GM10847 (cell line): ENCODE measurements around the gene BOLA3.

ENCODE experiments used
- POLR2A ChIP-seq: IDR thresholded peaks from 2 replicates; pipeline ENCODE4 v1.6.1; 2011; ENCODE audit not compliant: insufficient read length; ENCODE audit errors: extremely low read depth

The BOLA3 gene

GRCh38 chr2:74147727-74148456 is at the start of gene BOLA3:
Gene BOLA3, minus strand, starts transcription at chr2:74147912. Its CDS starts 38 bp downstream, at chr2:74147874.
- TF ChIP-seq POLR2A, result peak; percentile 77

GRCh38 chr2:74197049-74197448 is 49.3 kb upstream of the BOLA3 start:
- TF ChIP-seq POLR2A, result no peak

GRCh38 chr2:74194799-74195198 is 47.1 kb upstream of the BOLA3 start:
- no peak for TF ChIP-seq POLR2A

GRCh38 chr2:74191596-74192380 is 44.1 kb upstream of the BOLA3 start:
- TF ChIP-seq POLR2A, result no peak

GRCh38 chr2:74188696-74189095 is 41.0 kb upstream of the BOLA3 start:
- TF ChIP-seq POLR2A, result no peak

GRCh38 chr2:74188018-74188601 is 40.4 kb upstream of the BOLA3 start:
- TF ChIP-seq POLR2A, result no peak

GRCh38 chr2:74186038-74186437 is 38.3 kb upstream of the BOLA3 start:
- TF ChIP-seq POLR2A, result no peak

- no peak for TF ChIP-seq POLR2A
These were observed 36.2 kb upstream of the BOLA3 start for GRCh38 chr2:74183878-74184277.

- no peak for TF ChIP-seq POLR2A
These were observed 34.0 kb upstream of the BOLA3 start for GRCh38 chr2:74181739-74182138.

- TF ChIP-seq POLR2A, result no peak
These were observed 31.6 kb upstream of the BOLA3 start for GRCh38 chr2:74179063-74179865.

GRCh38 chr2:74178211-74179062 is 30.7 kb upstream of the BOLA3 start, which contains the start of gene MOB1A:
Gene MOB1A, minus strand, starts transcription at chr2:74178879. Its CDS starts 205 bp downstream, at chr2:74178674.
- TF ChIP-seq POLR2A, result peak; percentile 78

- no peak for TF ChIP-seq POLR2A
These were observed 30.0 kb upstream of the BOLA3 start for GRCh38 chr2:74177696-74178095.

- TF ChIP-seq POLR2A, result no peak
These were observed 27.2 kb upstream of the BOLA3 start for GRCh38 chr2:74174909-74175308.

- no peak for TF ChIP-seq POLR2A
These were observed 21.0 kb upstream of the BOLA3 start for GRCh38 chr2:74168739-74169138.
